Measurements from ENCODE around the gene DMXL1.

The DMXL1 gene

DNA sequence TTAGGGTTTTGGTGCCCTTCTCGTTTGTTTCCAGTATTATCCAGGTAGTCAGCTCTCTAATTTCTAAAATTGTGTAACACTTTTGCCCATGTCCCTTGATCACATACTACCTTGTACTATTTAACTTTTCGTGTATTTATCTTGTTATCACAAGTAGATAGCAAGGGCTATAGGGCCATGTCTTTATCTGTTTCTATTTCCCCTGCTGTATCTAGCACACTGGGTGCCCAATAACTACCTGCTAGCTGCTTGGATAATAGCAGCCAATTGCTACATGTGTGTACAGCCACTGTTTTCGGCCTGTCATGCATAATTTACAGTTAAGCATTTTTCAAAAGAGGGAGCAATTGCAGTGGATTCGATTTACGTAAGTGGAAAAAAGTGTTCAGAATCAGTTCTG lies 220.2 kb downstream of the DMXL1 start:
- DNase-seq = peak; percentile 50

DNA sequence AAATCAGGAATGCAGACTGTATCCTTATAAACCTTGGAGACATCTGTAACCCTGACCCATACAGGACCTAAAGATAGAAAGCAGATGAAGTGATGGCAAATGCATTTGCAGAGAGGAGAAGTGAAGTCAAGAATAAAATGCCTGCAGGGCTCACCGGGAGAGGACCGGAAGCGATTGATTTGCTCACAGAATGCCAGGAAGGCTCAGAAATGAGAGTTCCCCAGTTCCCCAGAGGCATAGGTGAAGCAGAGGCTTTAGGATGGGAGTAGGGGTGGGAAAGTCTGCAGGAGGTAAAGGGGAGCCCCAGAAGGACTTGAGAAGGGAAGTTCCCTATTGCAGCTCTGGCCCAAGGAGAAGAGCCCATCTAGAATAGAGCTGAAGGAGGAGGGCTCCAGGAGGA lies 221.0 kb downstream of the DMXL1 start:
- no peak for DNase-seq

DNA sequence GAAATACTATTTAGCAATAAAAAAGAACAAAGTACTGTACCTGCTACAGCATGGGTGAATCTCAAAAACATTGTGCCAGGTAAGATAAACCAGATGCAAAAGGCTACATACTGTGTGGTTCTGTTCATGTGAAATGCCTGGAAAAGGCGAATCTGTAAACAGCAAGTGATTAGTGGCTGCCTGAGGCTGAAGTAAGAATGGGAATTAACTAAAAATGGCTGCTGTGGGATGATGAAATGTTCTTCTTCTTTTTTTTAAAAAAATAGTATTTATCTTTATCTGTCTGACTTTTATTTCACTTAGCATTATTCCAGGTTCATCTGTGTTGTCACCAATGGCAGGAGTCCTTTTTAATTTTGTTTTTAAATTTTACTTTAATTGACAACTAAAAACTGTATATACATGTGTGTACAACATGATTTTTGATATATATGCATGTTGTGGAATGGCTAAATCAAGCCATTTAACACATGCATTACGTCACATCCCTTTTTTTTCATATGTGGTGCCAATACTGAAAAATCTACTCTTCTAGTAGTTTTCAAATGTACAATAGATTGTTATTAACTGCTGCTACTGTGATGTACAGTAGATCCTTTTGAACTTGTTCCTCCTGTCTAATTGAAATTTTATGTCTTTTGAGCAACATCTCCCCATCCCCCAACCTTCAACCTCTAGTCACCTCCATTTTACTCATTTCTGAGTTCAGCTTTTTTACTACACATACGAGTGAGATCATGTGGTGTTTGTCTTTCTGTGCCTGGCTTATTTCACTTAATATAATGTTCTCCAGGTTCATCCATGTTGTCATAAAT lies 222.0 kb downstream of the DMXL1 start:
- no peak for DNase-seq

DNA sequence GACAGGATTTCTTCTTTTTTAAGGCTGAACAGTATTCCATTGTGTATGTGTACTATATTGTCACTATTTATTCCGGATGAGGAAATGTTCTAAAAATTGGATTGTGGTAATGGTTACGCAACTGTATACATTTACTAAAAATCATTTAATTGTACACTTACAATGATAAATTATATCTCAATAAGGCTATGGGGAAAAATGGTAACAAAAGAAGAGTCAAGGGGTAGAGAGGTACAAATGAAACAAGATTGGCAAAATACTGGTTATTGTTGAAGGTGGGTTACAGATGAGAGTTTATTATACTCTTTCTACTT lies 222.6 kb downstream of the DMXL1 start:
- no peak for DNase-seq
